ENCODE measurements around the gene ELAPOR1.
A peak's percentile ranks its signal among the peaks of the same experiment; 100 is the strongest.

The ELAPOR1 gene

DNA sequence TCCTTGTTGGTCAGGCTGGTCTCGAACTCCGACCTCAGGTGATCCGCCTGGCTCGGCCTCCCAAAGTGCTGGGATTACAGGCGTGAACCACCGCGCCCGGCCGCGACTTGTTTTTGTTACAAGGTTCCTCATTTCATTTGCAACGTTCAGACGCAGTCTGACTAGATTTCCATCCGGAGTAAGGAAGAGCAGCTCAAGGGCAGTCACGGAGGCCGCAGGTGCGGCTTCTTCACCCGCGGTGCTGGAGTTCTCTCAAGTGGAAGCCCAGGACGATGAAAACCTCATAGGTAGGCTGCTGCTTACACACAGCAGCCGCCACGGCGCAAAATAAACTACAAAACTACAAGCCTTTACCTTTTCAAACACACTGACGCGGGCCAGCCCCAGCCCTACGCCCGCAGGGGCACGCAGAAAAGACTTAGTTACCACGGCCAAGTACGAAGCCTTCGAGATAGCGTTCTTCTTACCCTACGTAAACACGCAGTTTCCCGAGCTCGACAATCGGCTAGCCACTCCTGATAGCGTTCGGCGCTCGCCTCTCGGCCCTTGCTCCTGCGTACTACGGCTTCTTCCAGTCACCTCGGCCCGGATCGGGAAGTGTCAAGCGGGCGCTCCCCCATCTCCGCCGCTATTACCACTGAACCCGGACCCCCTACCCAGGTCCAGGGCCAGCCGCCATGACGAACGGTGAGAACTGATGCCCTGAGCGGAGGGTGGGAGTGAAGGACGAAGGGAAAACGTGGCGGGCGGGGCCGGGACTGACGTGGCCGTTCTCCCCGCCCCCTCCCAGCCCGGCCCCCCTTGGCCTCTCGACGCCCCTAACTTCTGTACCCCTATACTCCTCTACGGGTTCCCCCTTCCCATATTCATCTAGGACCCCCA, 23.5 kb upstream of the ELAPOR1 start, which contains the start of gene TMEM167B:
Gene TMEM167B, plus strand, starts transcription at position 569 of the 882 bp plus-strand sequence. Its CDS starts 109 bp downstream, at position 678.
- Mint-ChIP-seq H3K36me3 (ENCODE audit: low read depth) (peaks cover 30% of the 10 kb centered on the region), H3K27ac (peak within 1 kb of the TSS; percentile 94), H3K4me3 (peak within 1 kb of the TSS; percentile 96), H3K9me3 (no peaks in the 10 kb centered on the region), H3K4me1 (ENCODE audit: low read depth) (peaks cover 30% of the 10 kb centered on the region), H3K27me3 (no peaks in the 10 kb centered on the region)

DNA sequence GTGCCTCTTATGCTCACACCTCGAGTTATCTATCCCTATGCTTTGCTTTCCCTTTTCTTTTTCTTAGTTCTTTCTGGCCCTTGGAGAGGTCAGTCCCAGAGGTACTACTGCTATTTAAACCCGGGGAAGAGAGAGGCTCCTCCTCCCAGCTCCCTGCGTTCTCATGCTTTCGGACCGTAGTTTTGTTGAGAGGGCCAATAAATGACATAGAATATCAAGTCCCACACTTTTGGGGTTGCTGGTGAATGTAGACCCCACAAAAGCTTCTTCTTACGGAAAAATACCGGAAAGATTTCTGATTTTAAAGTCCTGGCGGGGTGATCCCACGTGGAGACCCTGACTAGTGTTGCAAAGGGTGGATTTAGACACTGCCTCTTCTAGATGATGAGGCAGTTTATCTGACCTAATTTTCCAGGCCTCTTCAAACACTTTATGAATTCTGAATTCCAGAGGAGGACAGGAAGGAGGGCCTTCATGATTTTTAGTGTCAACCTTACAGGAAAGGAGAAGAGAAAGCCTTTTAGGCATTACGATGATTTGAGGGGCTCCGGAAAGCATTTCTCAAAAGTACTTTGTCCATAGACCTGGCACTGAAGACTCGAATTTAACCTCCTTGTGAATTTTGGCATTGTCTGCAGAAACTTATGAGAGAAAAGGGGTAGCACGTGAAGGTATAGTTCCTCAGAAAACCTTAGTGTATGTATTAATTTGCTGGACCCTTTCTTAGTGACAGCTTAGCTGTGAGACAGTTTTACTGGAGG, 22.7 kb upstream of the ELAPOR1 start:
- no peaks in the 10 kb centered on the region for H3K9me3 Mint-ChIP-seq
- peak overlapping the region; percentile 94 for H3K27ac Mint-ChIP-seq
- H3K4me3 Mint-ChIP-seq, result peak overlapping the region; percentile 96
- H3K27me3 Mint-ChIP-seq, result no peaks in the 10 kb centered on the region
- H3K36me3 Mint-ChIP-seq (ENCODE audit: low read depth), result peaks cover 37% of the 10 kb centered on the region
- H3K4me1 Mint-ChIP-seq (ENCODE audit: low read depth), result peaks cover 30% of the 10 kb centered on the region

- H3K27ac Mint-ChIP-seq, result peak overlapping the region; percentile 94
- H3K36me3 Mint-ChIP-seq (ENCODE audit: low read depth), result peaks cover 42% of the 10 kb centered on the region
- H3K4me3 Mint-ChIP-seq, result peak overlapping the region; percentile 96
- no peaks in the 10 kb centered on the region for H3K27me3 Mint-ChIP-seq
- no peaks in the 10 kb centered on the region for H3K9me3 Mint-ChIP-seq
- H3K4me1 Mint-ChIP-seq (ENCODE audit: low read depth), result peaks cover 30% of the 10 kb centered on the region
These were observed 22.1 kb upstream of the ELAPOR1 start for GRCh38 chr1:109091839-109092193.

DNA sequence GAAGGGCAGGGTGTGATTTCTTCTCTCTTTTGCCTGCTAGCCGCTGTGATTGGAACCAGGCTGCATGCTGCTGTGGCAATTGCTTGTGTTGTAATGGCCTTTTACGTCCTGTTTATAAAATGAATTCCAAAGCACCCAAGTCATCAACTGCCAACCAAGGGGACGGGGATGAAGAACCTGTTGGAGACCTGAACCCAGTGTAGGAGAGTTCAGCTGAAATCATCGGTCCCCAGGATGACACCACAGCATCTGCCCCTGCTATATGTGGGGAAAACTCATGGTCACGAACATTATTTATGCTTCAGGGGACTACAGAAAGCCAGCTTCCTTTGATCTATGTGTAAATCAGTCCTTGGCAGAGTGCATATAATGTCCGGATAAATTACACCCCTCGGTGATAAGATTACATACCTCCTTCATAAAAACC, 19.5 kb upstream of the ELAPOR1 start:
- Mint-ChIP-seq H3K9me3 (no peaks in the 10 kb centered on the region), H3K27me3 (no peaks in the 10 kb centered on the region), H3K4me1 (ENCODE audit: low read depth) (peaks cover 28% of the 10 kb centered on the region), H3K27ac (no peak overlapping the region), H3K4me3 (no peak overlapping the region), H3K36me3 (ENCODE audit: low read depth) (peaks cover 42% of the 10 kb centered on the region)

- peaks cover 43% of the 10 kb centered on the region for H3K36me3 Mint-ChIP-seq (ENCODE audit: low read depth)
- no peaks in the 10 kb centered on the region for H3K9me3 Mint-ChIP-seq
- no peak overlapping the region for H3K27ac Mint-ChIP-seq
- peaks cover 28% of the 10 kb centered on the region for H3K4me1 Mint-ChIP-seq (ENCODE audit: low read depth)
- no peaks in the 10 kb centered on the region for H3K27me3 Mint-ChIP-seq
- no peak overlapping the region for H3K4me3 Mint-ChIP-seq
These were observed 19.0 kb upstream of the ELAPOR1 start for GRCh38 chr1:109094871-109095270.

GRCh38 chr1:109095631-109096030, 18.3 kb upstream of the ELAPOR1 start:
- H3K27me3 Mint-ChIP-seq, result no peaks in the 10 kb centered on the region
- no peak overlapping the region for H3K4me3 Mint-ChIP-seq
- no peak overlapping the region for H3K27ac Mint-ChIP-seq
- H3K4me1 Mint-ChIP-seq (ENCODE audit: low read depth), result peaks cover 26% of the 10 kb centered on the region
- no peaks in the 10 kb centered on the region for H3K9me3 Mint-ChIP-seq
- H3K36me3 Mint-ChIP-seq (ENCODE audit: low read depth), result peaks cover 46% of the 10 kb centered on the region

GRCh38 chr1:109096120-109096519, 17.8 kb upstream of the ELAPOR1 start:
- Mint-ChIP-seq H3K27ac (peak overlapping the region; percentile 16), H3K4me3 (no peak overlapping the region), H3K27me3 (no peaks in the 10 kb centered on the region), H3K9me3 (no peaks in the 10 kb centered on the region), H3K4me1 (ENCODE audit: low read depth) (peaks cover 26% of the 10 kb centered on the region), H3K36me3 (ENCODE audit: low read depth) (peaks cover 51% of the 10 kb centered on the region)

DNA sequence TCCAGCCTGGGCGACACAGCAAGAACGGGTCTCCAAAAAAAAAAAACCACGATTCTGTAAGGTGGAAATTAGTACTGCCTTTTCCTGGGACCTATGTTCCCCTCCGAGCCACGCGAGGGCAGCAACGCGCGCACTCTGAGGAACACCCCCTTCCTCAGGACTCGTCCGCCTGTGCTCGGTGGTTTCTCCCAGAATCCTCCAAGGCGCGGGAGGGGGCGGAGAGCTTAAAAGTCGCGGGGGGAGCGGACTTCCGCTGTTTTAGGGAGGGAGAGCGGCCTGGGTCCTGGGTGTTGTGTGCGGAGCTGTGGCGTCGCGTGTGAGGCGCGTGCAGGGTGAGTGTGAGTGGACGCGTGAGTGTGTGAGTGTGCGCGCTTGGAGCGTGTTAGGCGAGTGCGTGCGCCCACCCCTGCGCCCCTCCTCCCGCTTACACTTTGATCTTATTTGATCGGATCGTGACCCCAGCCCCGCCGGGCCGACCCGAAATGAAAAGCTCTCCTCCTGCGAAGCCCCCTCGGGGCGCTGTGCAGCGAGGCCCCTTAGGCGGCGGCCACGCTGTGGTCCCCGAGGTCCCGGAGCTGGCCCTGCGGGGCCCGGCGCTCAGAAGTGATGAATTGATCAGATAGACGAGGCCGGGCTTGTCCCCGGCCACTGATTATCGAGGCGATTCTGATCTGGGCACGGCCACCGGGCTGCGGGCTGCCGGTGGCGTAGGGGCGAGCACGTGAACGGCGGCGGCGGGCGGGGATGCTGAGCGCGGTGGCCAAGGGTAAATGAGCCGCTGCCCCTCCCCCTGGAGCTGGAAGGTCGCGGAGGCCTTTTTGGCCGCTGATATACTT, 13.8 kb upstream of the ELAPOR1 start:
- Mint-ChIP-seq H3K27ac (peak overlapping the region; percentile 99), H3K4me3 (peak overlapping the region; percentile 99), H3K36me3 (ENCODE audit: low read depth) (peaks cover 44% of the 10 kb centered on the region), H3K27me3 (no peaks in the 10 kb centered on the region), H3K9me3 (no peaks in the 10 kb centered on the region), H3K4me1 (ENCODE audit: low read depth) (peaks cover 12% of the 10 kb centered on the region)

DNA sequence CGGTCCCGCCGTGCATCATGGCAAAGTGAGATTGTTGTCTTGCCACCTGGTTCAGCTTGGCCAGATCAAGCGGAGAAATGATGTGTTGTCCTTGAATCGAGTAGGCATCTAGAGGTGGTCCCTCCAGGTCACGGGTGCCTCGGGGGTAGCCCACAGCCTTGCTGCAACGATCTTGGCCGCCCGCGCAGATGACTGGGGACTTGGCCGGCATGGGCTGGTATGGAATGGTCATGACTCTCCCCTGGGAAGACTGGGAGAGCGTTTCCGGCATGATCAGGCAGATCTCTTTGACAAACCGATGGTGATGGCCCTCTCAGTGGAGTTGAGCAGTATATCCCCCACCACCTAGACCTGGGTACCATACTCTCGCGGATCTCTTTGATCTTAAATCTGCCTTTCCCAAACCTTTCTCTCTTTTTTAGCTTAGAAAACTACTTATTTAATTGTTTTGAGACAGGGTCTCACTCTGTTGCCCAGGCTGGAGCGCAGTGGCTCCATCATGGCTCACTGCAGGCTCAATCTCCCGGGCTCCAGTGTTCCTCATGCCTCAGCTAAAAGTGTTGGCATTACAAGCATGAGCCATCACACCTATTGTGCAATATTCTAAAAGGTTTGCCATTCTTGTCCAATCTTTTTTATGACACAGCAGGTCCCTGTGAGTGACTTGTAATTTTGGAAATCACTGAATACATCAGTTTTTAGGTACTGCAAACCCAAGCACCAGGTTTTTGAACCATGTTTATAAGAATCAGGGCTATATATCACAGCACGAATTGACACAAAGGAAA, 9.4 kb upstream of the ELAPOR1 start:
- Mint-ChIP-seq H3K4me1 (ENCODE audit: low read depth) (peaks cover 12% of the 10 kb centered on the region), H3K9me3 (no peaks in the 10 kb centered on the region), H3K27ac (no peak overlapping the region), H3K27me3 (no peaks in the 10 kb centered on the region), H3K4me3 (no peak overlapping the region), H3K36me3 (ENCODE audit: low read depth) (peaks cover 29% of the 10 kb centered on the region)

DNA sequence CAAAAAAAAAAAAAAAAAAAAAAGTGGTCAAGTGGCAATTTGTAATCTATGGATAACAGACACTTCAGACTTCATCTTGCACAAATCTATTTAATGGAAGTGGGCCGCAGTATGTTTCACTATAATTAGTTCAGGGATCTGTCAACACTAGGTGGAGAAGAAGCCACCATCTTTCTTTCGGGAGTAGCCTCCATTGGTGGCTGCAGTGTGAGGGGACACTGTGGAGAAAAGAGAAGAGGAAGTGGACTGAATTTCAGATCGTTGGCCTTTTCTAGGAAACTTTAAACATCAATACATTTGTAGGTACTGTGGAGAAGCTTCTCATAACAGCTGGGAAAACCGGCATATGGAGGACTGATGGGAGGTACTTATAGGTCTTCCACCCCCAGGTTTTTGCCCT, 8.0 kb upstream of the ELAPOR1 start:
- H3K36me3 Mint-ChIP-seq (ENCODE audit: low read depth), result peaks cover 23% of the 10 kb centered on the region
- H3K27ac Mint-ChIP-seq, result no peak overlapping the region
- no peaks in the 10 kb centered on the region for H3K27me3 Mint-ChIP-seq
- H3K4me3 Mint-ChIP-seq, result no peak overlapping the region
- H3K9me3 Mint-ChIP-seq, result no peaks in the 10 kb centered on the region
- peaks cover 17% of the 10 kb centered on the region for H3K4me1 Mint-ChIP-seq (ENCODE audit: low read depth)

- peaks cover 5% of the 10 kb centered on the region for H3K27me3 Mint-ChIP-seq
- H3K4me3 Mint-ChIP-seq, result no peak overlapping the region
- no peak overlapping the region for H3K27ac Mint-ChIP-seq
- H3K4me1 Mint-ChIP-seq (ENCODE audit: low read depth), result peaks cover 19% of the 10 kb centered on the region
- no peaks in the 10 kb centered on the region for H3K9me3 Mint-ChIP-seq
- peaks cover 12% of the 10 kb centered on the region for H3K36me3 Mint-ChIP-seq (ENCODE audit: low read depth)
These were observed 6.1 kb upstream of the ELAPOR1 start for GRCh38 chr1:109107785-109108184.

GRCh38 chr1:109109906-109110305, 4.0 kb upstream of the ELAPOR1 start:
- Mint-ChIP-seq H3K36me3 (ENCODE audit: low read depth) (no peaks in the 10 kb centered on the region), H3K9me3 (no peaks in the 10 kb centered on the region), H3K4me1 (ENCODE audit: low read depth) (peaks cover 38% of the 10 kb centered on the region), H3K4me3 (no peak overlapping the region), H3K27ac (no peak overlapping the region), H3K27me3 (peaks cover 16% of the 10 kb centered on the region)

- no peaks in the 10 kb centered on the region for H3K9me3 Mint-ChIP-seq
- peaks cover 55% of the 10 kb centered on the region for H3K4me1 Mint-ChIP-seq (ENCODE audit: low read depth)
- H3K4me3 Mint-ChIP-seq, result no peak overlapping the region
- H3K27me3 Mint-ChIP-seq, result peaks cover 17% of the 10 kb centered on the region
- peak overlapping the region; percentile 29 for H3K27ac Mint-ChIP-seq
- no peaks in the 10 kb centered on the region for H3K36me3 Mint-ChIP-seq (ENCODE audit: low read depth)
These were observed 2.4 kb upstream of the ELAPOR1 start for GRCh38 chr1:109111386-109112055.
